HepG2 (cell line): ENCODE measurements around the gene AXIN2. TPM values are rescaled to one million over a fixed set of nuclear protein-coding genes. Genes with fewer than 3 reads are reported as not detected.
A peak's percentile ranks its signal among the peaks of the same experiment; 100 is the strongest.

Source experiments
- AFF4 ChIP-seq: sonication (generic); formaldehyde crosslinking; IDR thresholded peaks from 2 replicates; pipeline ENCODE4 v1.4.0; 2020; ENCODE audit warnings: missing genetic modification reagents
- AKAP8 ChIP-seq: sonication (generic); formaldehyde crosslinking; IDR thresholded peaks from 2 replicates; pipeline ENCODE4 v1.5.1; 2020; ENCODE audit warnings: mild to moderate bottlenecking, missing genetic modification reagents
- BRD4 ChIP-seq: sonication (generic); formaldehyde crosslinking; IDR thresholded peaks from 2 replicates; pipeline ENCODE4 v1.4.0; 2020; ENCODE audit warnings: missing genetic modification reagents
- HMGXB4 ChIP-seq, 2 experiments: sonication (generic) in 1 of 2; formaldehyde crosslinking in 1 of 2; IDR thresholded peaks; 2 replicates each; pipeline versions ENCODE4 v1.4.0 to v1.6.1; 2018 to 2020; ENCODE audit warnings: missing genetic modification reagents in 2 of 2, borderline replicate concordance in 1 of 2, low read depth in 1 of 2, mild to moderate bottlenecking in 1 of 2, missing biosample characterization in 1 of 2
- HNRNPH1 ChIP-seq: fragments of 200-400 bp; formaldehyde crosslinking; optimal IDR thresholded peaks from 2 replicates; pipeline ENCODE3; 2017; ENCODE audit warnings: mild to moderate bottlenecking, low read depth, low read length
- MYC ChIP-seq: sonication (generic); formaldehyde crosslinking; IDR thresholded peaks from 2 replicates; pipeline ENCODE4 v1.9.0; 2021; ENCODE audit warnings: missing genetic modification reagents, borderline replicate concordance
- POLR2G ChIP-seq: fragments of 200-400 bp; formaldehyde crosslinking; IDR thresholded peaks from 2 replicates; pipeline ENCODE4 v1.6.1; 2018; ENCODE audit warnings: mild to moderate bottlenecking, low read depth, low read length, moderate library complexity
- TCF7 ChIP-seq: sonication (generic); IDR thresholded peaks from 2 replicates; pipeline ENCODE4 v1.6.1; 2016; ENCODE audit warnings: antibody characterized with exemption, low read depth
- ZBTB8A ChIP-seq: sonication (generic); formaldehyde crosslinking; IDR thresholded peaks from 2 replicates; pipeline ENCODE4 v1.4.0; 2020; ENCODE audit warnings: mild to moderate bottlenecking, low read depth, missing genetic modification reagents, borderline replicate concordance
- ZNF142 ChIP-seq: sonication (generic); formaldehyde crosslinking; IDR thresholded peaks from 2 replicates; pipeline ENCODE4 v1.4.0; 2020; ENCODE audit warnings: missing genetic modification reagents
- ZNF230 ChIP-seq: sonication (generic); formaldehyde crosslinking; IDR thresholded peaks from 2 replicates; pipeline ENCODE4 v1.4.0; 2020; ENCODE audit warnings: mild to moderate bottlenecking, missing genetic modification reagents
- ZNF543 ChIP-seq: sonication (generic); formaldehyde crosslinking; IDR thresholded peaks from 2 replicates; pipeline ENCODE4 v1.4.0; 2020; ENCODE audit warnings: mild to moderate bottlenecking, missing genetic modification reagents
- polyA plus RNA-seq, 8 experiments: library from polyadenylated mRNA; depleted of rRNA in 3 of 8; stranded (reverse) in 7 of 8; unstranded in 1 of 8; fragments of >200 nt; fragmentation: Illumina TruSeq in 4 of 8; extraction: Trizol in 4 of 8; gene quantifications; 2 replicates each; pipeline versions ENCODE4 v1.2.1 to v1.2.3, GENCODE V29; 2011 to 2016; ENCODE audit warnings: low read depth in 4 of 8, missing spikeins in 1 of 8, mixed read lengths in 1 of 8; ENCODE audit not compliant: insufficient read depth in 1 of 8
- total RNA-seq, 5 experiments: library from RNA; depleted of rRNA; stranded (reverse); fragments of >200 nt; fragmentation: Illumina TruSeq; extraction: Trizol; gene quantifications; 2 replicates each; pipeline ENCODE4 v1.2.3, GENCODE V29; 2016; ENCODE audit warnings: low read depth in 1 of 5
- TF ChIP-seq, protein P1 (sequence below): sonication (generic); formaldehyde crosslinking; conservative IDR thresholded peaks from 2 replicates; pipeline ENCODE4 v1.4.0; 2020; ENCODE audit warnings: missing genetic modification reagents

The AXIN2 gene
- total and polyA plus RNA-seq, 2 of the 13 experiments (the other 11 are each of a cell fraction or from before 2014, with no cell fraction given) = 58.6 to 63.4 TPM

GRCh38 chr17:65558683-65559460 is 2.6 kb downstream of the AXIN2 start (continued):
- TF ChIP-seq ZNF142 (CRISPR knock-in tag) (no peak), ZBTB8A (CRISPR knock-in tag) (no peak), AKAP8 (peak; percentile 61; the same call in 1 of the 2 replicates), TCF7 (peak; percentile 59), POLR2G (peak; percentile 32; the same call in 1 of the 2 replicates), AFF4 (peak; percentile 83; the same call in 1 of the 2 replicates), ZNF543 (CRISPR knock-in tag) (0 out of 2 replicates have a peak, but pooled peaks have one; percentile 33), BRD4 (CRISPR knock-in tag) (0 out of 2 replicates have a peak, but pooled peaks have one; percentile 25), HNRNPH1 (peak; percentile 21), MYC (CRISPR knock-in tag) (peak; percentile 21; the same call in 1 of the 2 replicates), ZNF230 (CRISPR knock-in tag) (0 out of 2 replicates have a peak, but pooled peaks have one; percentile 36), HMGXB4 (CRISPR knock-in tag; IDR thresholded peaks at IDR 0.05; ENCODE audit: borderline replicate concordance in 1 of 2, low read depth in 1 of 2) (0 out of 4 replicates have a peak, but pooled peaks have one; percentile 17 to 37)
- TF ChIP-seq, protein P1, sequence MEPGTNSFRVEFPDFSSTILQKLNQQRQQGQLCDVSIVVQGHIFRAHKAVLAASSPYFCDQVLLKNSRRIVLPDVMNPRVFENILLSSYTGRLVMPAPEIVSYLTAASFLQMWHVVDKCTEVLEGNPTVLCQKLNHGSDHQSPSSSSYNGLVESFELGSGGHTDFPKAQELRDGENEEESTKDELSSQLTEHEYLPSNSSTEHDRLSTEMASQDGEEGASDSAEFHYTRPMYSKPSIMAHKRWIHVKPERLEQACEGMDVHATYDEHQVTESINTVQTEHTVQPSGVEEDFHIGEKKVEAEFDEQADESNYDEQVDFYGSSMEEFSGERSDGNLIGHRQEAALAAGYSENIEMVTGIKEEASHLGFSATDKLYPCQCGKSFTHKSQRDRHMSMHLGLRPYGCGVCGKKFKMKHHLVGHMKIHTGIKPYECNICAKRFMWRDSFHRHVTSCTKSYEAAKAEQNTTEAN = 0 out of 2 replicates have a peak, but pooled peaks have one; percentile 29
